Esophagus muscularis mucosa (tissue), 4 donors: ENCODE measurements around the gene CHSY3. TPM values are rescaled to one million over a fixed set of nuclear protein-coding genes. Genes with fewer than 3 reads are reported as not detected.

Source experiments
- DNase-seq: peaks from one replicate; pipeline ENCODE4 v3.0.0-alpha.2; 2017; ENCODE audit errors: extremely low spot score
- H3K27ac ChIP-seq, 4 donors: fragments of 200-600 bp; sonication (generic); replicated peaks in 1 of 4; 1 replicate in 3 of 4; 2 replicates in 1 of 4; pipeline ENCODE4 v1.5.1; 2016 to 2019; ENCODE audit warnings: mild to moderate bottlenecking in 1 of 4
- H3K27me3 ChIP-seq, 4 donors: fragments of 200-600 bp; sonication (generic); one replicate each; pipeline versions ENCODE4 v1.5.1 to v1.6.0; 2016 to 2019
- H3K36me3 ChIP-seq, 4 donors: fragments of 200-600 bp; sonication (generic); one replicate each; pipeline ENCODE4 v1.5.1; 2016 to 2019
- H3K4me1 ChIP-seq, 4 donors: fragments of 200-600 bp; sonication (generic); one replicate each; pipeline ENCODE4 v1.5.1; 2016 to 2019
- H3K4me3 ChIP-seq, 4 donors: fragments of 200-600 bp; sonication (generic); 1 replicate in 2 of 4; 2 replicates in 2 of 4; pipeline ENCODE4 v1.5.1; 2016 to 2019; ENCODE audit warnings: mild to moderate bottlenecking in 4 of 4, moderate library complexity in 1 of 4
- H3K9me3 ChIP-seq, 4 donors: fragments of 200-600 bp; sonication (generic); 1 replicate in 3 of 4; 2 replicates in 1 of 4; pipeline ENCODE4 v1.5.1; 2016 to 2019
- CTCF ChIP-seq, 3 experiments: fragments of 200-600 bp in 2 of 3; fragments of 450-650 bp in 1 of 3; sonication (generic) in 2 of 3; IDR thresholded peaks; one replicate each; pipeline ENCODE4 v1.5.1; 2017 to 2019; ENCODE audit warnings: antibody characterized with exemption in 3 of 3, mild to moderate bottlenecking in 2 of 3, moderate library complexity in 1 of 3
- EP300 ChIP-seq: sonication (generic); formaldehyde crosslinking; IDR thresholded peaks from one replicate; pipeline ENCODE4 v1.6.1; 2017; ENCODE audit warnings: antibody characterized with exemption
- POLR2A ChIP-seq: fragments of 450-650 bp; IDR thresholded peaks from one replicate; pipeline ENCODE4 v1.6.1; 2017; ENCODE audit warnings: antibody characterized with exemption, moderate library complexity, mild to moderate bottlenecking, low read depth
- POLR2AphosphoS5 ChIP-seq, 2 donors: sonication (generic); formaldehyde crosslinking; IDR thresholded peaks; one replicate each; pipeline ENCODE4 v1.6.1; 2017; ENCODE audit warnings: antibody characterized with exemption in 2 of 2
- WGBS: methylation state at CpG from one replicate; pipeline ENCODE4 v1.1.5; 2018; 5-methylcytosine and 5-hydroxymethylcytosine counted together
- intact Hi-C: fragments of 100-400 bp; cut with DNase I; formaldehyde crosslinking; loops from one replicate; pipeline ENCODE4 v1.15.1; 2023
- total RNA-seq, 4 donors: library from RNA; depleted of rRNA; stranded (reverse); fragments of >200 nt; gene quantifications; one replicate each; pipeline versions ENCODE4 v1.1.0 to v1.2.1, GENCODE V29; 2016

Gene CHSY3
- total RNA-seq, 4 donors from 2014 or later, result 1.2 to 2.1 (median 1.7) TPM

- no peak overlapping the region for H3K27ac ChIP-seq
- WGBS, result 84% methylated on average over 2 of the region's 2 CpGs
- TF ChIP-seq POLR2A (no peak), CTCF (IDR thresholded peaks at IDR 0.05) (no peak), EP300 (no peak), POLR2AphosphoS5 (IDR thresholded peaks at IDR 0.05) (no peak)
Observed at GRCh38 chr5:129973716-129974426, 69.6 kb downstream of the CHSY3 start.

GRCh38 chr5:129977810-129978209 lies 73.5 kb downstream of the CHSY3 start:
- Histone ChIP-seq H3K4me1 (no peaks in the 10 kb centered on the region), H3K27ac (no peak overlapping the region), H3K4me3 (no peak overlapping the region), H3K27me3 (no peaks in the 10 kb centered on the region), H3K9me3 (peaks cover 0 to 3% (median 0%) of the 10 kb centered on the region in 4 donors), H3K36me3 (no peaks in the 10 kb centered on the region)
- intact Hi-C loops, result no loop called here
- TF ChIP-seq CTCF (IDR thresholded peaks at IDR 0.05) (no peak), POLR2AphosphoS5 (IDR thresholded peaks at IDR 0.05) (no peak), POLR2A (no peak), EP300 (no peak)
- no peak for DNase-seq

More at GRCh38 chr5:129973716-129974426, 69.6 kb downstream of the CHSY3 start:
- H3K4me1 ChIP-seq, result no peaks in the 10 kb centered on the region
- H3K4me3 ChIP-seq, result no peak overlapping the region
- no peaks in the 10 kb centered on the region for H3K27me3 ChIP-seq
- intact Hi-C loops, result no loop called here
- H3K36me3 ChIP-seq, result no peaks in the 10 kb centered on the region
- H3K9me3 ChIP-seq, result no peaks in the 10 kb centered on the region
- no peak for DNase-seq

DNA sequence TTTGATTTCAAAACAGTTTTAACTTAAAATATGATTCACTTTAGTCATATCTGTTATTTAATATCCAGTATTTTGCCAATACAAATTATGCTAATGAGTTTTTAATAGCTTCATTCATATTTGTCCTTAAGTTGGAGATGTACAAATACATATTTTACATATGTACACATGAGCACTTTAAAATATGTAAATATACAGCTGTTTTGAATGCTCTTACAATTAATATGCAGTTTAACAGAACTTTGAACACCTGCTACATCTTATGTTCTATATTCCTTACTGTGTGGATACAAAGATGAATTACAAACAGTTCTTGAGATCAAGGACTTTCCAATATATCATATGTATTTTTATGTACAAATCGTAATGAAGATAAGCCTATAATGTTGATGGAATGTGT lies 74.0 kb downstream of the CHSY3 start:
- H3K27me3 ChIP-seq, result no peaks in the 10 kb centered on the region
- no peak overlapping the region for H3K27ac ChIP-seq
- TF ChIP-seq EP300 (no peak), POLR2AphosphoS5 (IDR thresholded peaks at IDR 0.05) (no peak), POLR2A (no peak), CTCF (IDR thresholded peaks at IDR 0.05) (no peak)
- peaks cover 0 to 3% (median 0%) of the 10 kb centered on the region in 4 donors for H3K9me3 ChIP-seq
- 83% methylated on average over 1 of the region's 1 CpG for WGBS
- H3K4me1 ChIP-seq, result no peaks in the 10 kb centered on the region
- H3K4me3 ChIP-seq, result no peak overlapping the region
- DNase-seq, result no peak
- no peaks in the 10 kb centered on the region for H3K36me3 ChIP-seq
- intact Hi-C loops, result no loop called here

- Histone ChIP-seq H3K27ac (no peak overlapping the region), H3K36me3 (no peaks in the 10 kb centered on the region), H3K9me3 (peaks cover 0 to 19% (median 17%) of the 10 kb centered on the region in 4 donors), H3K4me1 (no peaks in the 10 kb centered on the region), H3K27me3 (no peaks in the 10 kb centered on the region), H3K4me3 (no peak overlapping the region)
- no peak for DNase-seq
- intact Hi-C loops, result no loop called here
- TF ChIP-seq POLR2A, result no peak
- TF ChIP-seq CTCF (IDR thresholded peaks at IDR 0.05), result no peak
- TF ChIP-seq EP300, result no peak
- TF ChIP-seq POLR2AphosphoS5 (IDR thresholded peaks at IDR 0.05), result no peak
Observed at GRCh38 chr5:129988453-129988852, 84.2 kb downstream of the CHSY3 start.

DNA sequence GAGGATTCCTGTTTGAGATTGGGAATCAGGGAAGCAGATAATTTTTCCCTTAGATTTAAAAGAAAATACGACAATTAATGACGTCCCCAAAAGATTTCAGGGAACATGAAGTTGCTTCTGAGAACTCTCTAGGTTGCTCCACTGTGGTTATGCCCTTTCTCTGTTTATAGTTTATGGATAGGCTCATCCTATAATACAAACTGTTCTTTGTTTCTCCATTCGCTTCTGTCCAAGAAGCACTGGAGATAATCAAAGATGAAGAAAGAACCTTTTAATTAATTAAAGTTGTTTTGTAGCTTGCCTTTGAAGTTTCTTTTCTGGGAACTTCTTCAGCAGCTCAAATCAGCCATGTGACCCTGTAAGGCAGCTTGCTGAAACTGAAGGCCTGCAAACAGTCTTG lies 87.5 kb downstream of the CHSY3 start:
- TF ChIP-seq POLR2AphosphoS5 (IDR thresholded peaks at IDR 0.05) (no peak), CTCF (IDR thresholded peaks at IDR 0.05) (no peak), POLR2A (no peak), EP300 (no peak)
- Histone ChIP-seq H3K27ac (no peak overlapping the region), H3K36me3 (no peaks in the 10 kb centered on the region), H3K4me3 (no peak overlapping the region), H3K9me3 (peaks cover 0 to 4% (median under 1%) of the 10 kb centered on the region in 4 donors), H3K27me3 (no peaks in the 10 kb centered on the region), H3K4me1 (no peaks in the 10 kb centered on the region)
- intact Hi-C loops, result no loop called here
- WGBS, result 81% methylated on average over 3 of the region's 3 CpGs
- DNase-seq, result no peak
